ENCODE results near the gene COIL.

COIL gene

DNA sequence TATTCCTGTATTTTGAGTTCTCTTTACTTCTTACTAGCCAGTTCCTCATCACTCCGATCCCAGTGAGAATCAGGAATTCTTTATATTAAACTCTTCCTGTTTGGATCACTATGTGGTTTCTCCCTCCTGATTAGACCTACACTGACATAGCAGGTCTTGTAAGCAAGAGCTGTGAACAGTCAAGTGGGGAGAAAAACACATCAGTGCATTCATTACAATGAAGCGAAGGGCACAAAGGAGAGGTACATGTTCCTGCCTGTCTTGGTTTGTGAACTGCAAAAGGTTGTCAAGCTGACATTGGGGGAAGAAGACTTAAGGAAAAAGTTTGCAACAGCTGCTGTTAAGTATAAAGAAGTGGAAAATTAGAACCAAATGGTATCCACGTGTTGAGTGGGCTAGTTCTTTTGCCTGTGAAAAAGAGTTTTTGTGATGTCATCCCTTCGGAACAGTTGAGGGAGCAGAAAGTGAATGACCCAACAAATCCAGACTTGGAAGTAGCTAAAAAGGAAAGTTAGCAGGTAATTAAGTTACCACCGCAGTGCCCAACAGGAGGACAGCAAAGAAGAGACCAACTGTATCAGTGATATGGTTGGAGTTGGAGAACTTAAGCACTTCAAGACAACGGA is 24.0 kb downstream of the COIL start:
- in situ Hi-C loops (cut with MboI; ENCODE audit: low sequenced_read_pairs) = no loop called here

GRCh38 chr17:56935461-56935860 is 25.4 kb downstream of the COIL start:
- in situ Hi-C loops (cut with MboI; ENCODE audit: low sequenced_read_pairs) = no loop called here

- in situ Hi-C loops (cut with MboI; ENCODE audit: low sequenced_read_pairs) = no loop called here
These were observed 26.6 kb downstream of the COIL start for GRCh38 chr17:56934280-56934679.

GRCh38 chr17:56933868-56934267 is 27.0 kb downstream of the COIL start:
- in situ Hi-C loops (cut with MboI; ENCODE audit: low sequenced_read_pairs) = no loop called here

DNA sequence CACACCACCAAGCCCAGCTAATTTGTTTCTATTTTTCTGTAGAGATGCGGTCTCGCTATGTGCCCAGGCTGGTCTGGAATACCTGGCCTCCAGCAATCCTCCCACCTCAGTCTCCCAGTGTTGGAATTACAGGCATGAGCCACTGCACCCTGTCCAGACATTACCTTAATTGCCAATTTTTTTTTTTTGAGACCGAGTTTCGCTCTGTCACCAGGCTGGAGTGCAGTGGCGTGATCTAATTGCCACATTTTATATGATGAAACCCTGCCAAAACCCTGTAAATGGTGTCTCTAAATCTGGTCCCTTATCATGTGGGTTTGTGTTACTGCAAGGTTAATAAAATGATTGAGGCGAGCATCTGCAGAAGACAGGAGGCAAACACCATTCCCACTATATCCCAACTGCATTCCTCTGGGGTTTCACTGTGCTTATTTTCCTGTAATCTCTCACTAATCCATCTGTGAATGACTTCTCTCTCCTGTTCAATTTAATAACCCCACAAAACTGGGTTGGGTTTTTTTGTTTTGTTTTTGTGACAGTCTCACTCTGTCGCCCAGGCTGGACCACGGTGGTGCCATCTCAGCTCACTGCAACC is 27.6 kb downstream of the COIL start:
- in situ Hi-C loops (cut with MboI; ENCODE audit: low sequenced_read_pairs) = no loop called here

DNA sequence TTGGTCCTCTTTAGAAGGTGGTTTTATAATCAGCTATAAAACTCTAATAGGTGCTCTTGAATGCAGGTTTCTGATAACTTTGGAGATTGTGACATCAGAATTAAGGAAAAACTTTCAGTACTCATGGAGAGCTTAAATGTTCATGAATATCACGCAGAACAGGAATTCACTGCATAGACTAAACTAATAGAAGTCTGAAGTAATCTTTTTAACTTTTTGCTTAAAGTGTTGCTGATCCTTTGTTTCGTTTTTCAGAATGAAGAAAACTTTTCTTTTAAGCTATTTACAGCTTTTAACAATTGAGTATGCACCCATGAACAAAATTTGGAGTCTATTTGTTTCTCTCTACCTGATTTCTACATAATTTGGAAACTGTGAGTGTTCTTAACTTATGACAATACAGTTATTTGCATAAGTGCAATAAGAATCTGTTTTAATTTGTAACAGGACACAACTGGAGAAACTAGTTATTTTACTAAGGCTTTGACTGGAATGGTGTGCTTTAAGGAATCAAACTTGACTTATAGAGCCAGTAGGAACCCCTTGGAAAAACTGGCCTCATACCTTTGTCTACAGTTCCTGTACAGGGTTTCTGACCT is 30.0 kb downstream of the COIL start:
- in situ Hi-C loops (cut with MboI; ENCODE audit: low sequenced_read_pairs) = no loop called here

- in situ Hi-C loops (cut with MboI; ENCODE audit: low sequenced_read_pairs) = no loop called here
These were observed 31.4 kb downstream of the COIL start for GRCh38 chr17:56929362-56929969.

DNA sequence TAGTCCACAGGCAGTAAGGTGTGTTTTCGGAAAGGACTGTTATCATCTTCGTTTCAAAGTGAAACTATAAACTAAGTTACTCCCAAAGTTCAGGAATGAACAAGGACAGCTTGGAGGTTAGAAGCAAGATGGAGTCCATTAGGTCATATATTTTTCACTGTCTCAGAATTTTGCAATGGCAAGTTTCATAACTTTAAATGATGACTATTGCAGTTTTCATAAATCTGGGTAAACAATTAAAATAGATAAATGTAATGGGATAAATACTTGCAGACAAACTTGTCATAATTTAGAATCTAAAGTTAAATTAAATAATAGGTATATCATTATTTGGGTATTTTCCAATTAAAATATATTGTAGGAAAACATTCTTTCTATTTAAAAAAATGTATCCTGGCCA is 32.3 kb downstream of the COIL start:
- in situ Hi-C loops (cut with MboI; ENCODE audit: low sequenced_read_pairs) = no loop called here

- in situ Hi-C loops (cut with MboI; ENCODE audit: low sequenced_read_pairs) = no loop called here
These were observed 34.1 kb downstream of the COIL start for GRCh38 chr17:56926704-56927103.

DNA sequence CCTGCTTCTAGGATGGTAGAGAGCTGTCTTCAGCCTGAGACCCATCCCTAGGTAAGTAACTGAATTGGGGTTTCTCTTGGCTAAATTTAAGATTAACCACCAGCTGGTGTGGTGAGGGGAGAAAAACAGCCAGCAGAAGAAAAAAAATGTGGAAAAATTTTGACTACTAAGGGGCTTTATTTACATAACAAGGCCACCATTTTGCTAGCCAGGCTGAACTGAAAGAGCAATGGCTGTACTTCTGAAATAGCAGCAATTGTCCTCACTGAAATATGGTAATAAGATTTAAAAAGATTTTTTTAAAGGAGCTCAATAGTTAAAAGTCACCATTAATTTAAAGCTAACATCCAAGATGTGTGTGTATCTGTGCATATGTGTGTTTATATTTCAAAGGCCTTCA is 34.6 kb downstream of the COIL start:
- in situ Hi-C loops (cut with MboI; ENCODE audit: low sequenced_read_pairs) = no loop called here

GRCh38 chr17:56925088-56925487 is 35.8 kb downstream of the COIL start:
- in situ Hi-C loops (cut with MboI; ENCODE audit: low sequenced_read_pairs) = no loop called here

- in situ Hi-C loops (cut with MboI; ENCODE audit: low sequenced_read_pairs) = no loop called here
These were observed 41.1 kb downstream of the COIL start for GRCh38 chr17:56919717-56920116.

- in situ Hi-C loops (cut with MboI; ENCODE audit: low sequenced_read_pairs) = no loop called here
These were observed 41.9 kb downstream of the COIL start for GRCh38 chr17:56918916-56919315.

DNA sequence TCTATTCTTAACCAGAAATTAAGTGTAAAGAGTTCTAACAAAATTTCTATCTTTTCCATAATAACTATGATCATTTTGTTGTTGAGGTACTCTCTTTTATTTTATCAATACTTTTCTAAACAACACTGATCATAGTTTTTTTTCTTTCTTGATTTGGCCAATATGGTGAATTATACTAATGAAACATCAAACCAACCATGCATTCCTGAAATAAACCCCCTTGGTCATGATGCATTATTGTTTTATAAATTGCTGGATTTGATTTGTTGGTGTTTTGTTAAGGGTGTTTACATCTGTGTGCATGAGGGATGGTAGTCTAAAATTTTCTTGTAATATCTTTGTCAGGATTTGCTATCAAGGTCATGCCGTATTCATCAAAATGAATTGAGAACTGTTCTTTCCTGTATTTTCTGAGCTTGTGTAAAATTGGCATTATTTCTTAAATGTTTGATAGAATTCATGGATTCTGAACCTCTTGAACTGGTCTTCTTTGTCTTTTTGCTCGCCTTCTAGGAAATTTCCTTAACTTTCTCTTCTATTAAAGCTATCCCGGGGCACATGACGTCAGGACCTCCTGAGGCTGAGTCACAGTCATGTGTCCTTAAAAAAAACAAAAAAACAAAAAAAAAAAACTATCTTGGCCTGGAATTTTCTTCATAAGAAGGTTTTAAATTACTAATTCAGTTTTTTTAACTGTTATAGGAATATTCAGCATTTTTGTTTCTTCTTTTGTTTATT is 43.1 kb downstream of the COIL start:
- in situ Hi-C loops (cut with MboI; ENCODE audit: low sequenced_read_pairs) = no loop called here

DNA sequence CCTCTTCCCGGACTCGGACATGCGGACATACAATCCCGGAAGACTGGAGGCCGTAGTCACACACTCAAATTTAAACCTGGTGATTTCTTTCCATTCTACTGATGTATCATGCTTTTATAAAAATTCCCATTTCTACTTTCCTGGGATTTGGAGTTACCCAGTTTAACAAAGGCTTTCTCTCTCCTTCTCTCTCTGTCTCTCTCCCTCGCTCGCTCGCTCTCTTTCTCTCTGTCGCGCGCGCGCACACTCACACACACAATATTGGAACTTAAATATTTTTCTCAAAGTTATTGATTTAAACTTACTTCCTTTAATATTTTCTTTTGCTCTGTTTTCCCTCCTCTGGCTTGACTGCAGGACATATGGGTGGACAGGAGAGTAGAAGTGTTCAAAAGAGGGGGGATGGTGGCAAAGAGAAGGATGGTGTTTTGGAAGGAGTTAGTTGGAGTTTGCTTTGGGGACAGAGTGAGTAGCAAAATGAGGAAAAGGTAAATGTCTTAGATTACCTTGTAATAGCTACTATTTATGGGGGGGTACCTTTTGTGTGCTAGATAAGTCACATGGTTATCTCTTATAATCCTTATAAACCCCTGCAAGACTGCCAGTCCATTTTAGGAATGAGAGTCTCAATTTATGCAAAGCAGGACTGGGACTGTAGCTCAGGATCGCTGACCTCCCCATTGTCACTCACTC is 46.1 kb downstream of the COIL start:
- in situ Hi-C loops (cut with MboI; ENCODE audit: low sequenced_read_pairs) = no loop called here

DNA sequence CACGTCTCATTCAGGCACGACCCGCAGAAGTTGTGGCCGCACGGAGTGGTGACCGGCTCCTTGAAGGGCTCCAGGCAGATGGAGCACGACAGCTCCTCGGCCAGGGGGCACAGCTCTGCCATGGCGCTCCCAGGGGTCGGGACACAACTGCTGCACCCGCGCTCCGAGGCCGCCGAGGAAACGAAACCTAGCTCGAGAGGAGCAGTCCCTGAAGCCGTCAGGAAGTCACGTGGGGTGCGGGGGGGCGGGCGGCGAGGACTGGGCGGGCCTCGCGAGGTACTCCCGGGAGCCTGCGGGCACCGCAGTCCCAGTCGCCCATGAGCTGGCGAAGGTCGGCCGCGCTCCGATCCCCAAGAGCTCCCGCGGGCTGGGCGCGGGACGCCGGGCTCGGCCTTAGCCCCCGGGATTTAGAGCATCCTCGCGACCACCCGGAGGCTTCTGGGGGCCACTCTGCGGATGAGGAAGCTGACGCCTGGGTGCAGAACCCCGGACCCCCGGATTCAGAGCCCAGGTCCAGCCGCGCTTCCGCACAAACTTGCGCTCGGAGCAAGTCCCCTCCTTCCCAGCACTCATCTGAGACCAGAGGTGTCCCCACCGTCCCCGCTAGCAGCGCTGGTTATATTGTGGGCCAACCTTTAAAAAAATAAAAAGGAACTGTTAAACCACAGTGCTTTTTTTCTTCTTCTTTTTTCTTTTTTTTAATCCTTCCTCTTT is 46.8 kb downstream of the COIL start, which contains the start of gene TRIM25:
Gene TRIM25, minus strand, starts transcription at position 183 of the 714 bp plus-strand sequence. Its CDS starts 61 bp downstream, at position 122.
- in situ Hi-C loops (cut with MboI; ENCODE audit: low sequenced_read_pairs) = no loop called here

- in situ Hi-C loops (cut with MboI; ENCODE audit: low sequenced_read_pairs) = no loop called here
These were observed 47.4 kb downstream of the COIL start for GRCh38 chr17:56913353-56913866.

- in situ Hi-C loops (cut with MboI; ENCODE audit: low sequenced_read_pairs) = no loop called here
These were observed 47.9 kb downstream of the COIL start for GRCh38 chr17:56913000-56913311.

- in situ Hi-C loops (cut with MboI; ENCODE audit: low sequenced_read_pairs) = no loop called here
These were observed 48.5 kb downstream of the COIL start for GRCh38 chr17:56912105-56912999.

Data from HL-60/S4 treated with phorbol 12-myristate 13-acetate at 8.2 ng/mL for 4 days and 3 days (cell line).